Osteocyte (in vitro differentiated cells): ENCODE measurements around the gene CMBL. TPM values are rescaled to one million over a fixed set of nuclear protein-coding genes. Genes with fewer than 3 reads are reported as not detected.

Experiments used
- DNase-seq: peaks from one replicate; pipeline ENCODE4 v3.0.0; 2021; ENCODE audit warnings: mixed read lengths; ENCODE audit not compliant: unreplicated experiment; ENCODE audit errors: extremely low spot score
- H3K27ac Mint-ChIP-seq: one replicate; pipeline ENCODE4 v1.8.0; 2021; ENCODE audit warnings: mild to moderate bottlenecking, mixed read lengths; ENCODE audit not compliant: unreplicated experiment
- H3K27me3 Mint-ChIP-seq: one replicate; pipeline ENCODE4 v1.8.0; 2021; ENCODE audit warnings: mixed read lengths; ENCODE audit not compliant: unreplicated experiment
- H3K36me3 Mint-ChIP-seq: one replicate; pipeline ENCODE4 v1.8.0; 2021; ENCODE audit warnings: mixed read lengths; ENCODE audit not compliant: unreplicated experiment
- H3K4me1 Mint-ChIP-seq: one replicate; pipeline ENCODE4 v1.8.0; 2021; ENCODE audit warnings: mixed read lengths; ENCODE audit not compliant: unreplicated experiment
- H3K4me3 Mint-ChIP-seq: one replicate; pipeline ENCODE4 v1.8.0; 2021; ENCODE audit warnings: mild to moderate bottlenecking, moderate library complexity, mixed read lengths; ENCODE audit not compliant: unreplicated experiment
- H3K9me3 Mint-ChIP-seq: one replicate; pipeline ENCODE4 v1.8.0; 2021; ENCODE audit warnings: mixed read lengths; ENCODE audit not compliant: unreplicated experiment
- total RNA-seq: library from RNA; stranded (reverse); gene quantifications from 2 replicates; pipeline ENCODE4 v1.2.1, GENCODE V29; 2021
- TF ChIP-seq, protein P1 (sequence below): fragments of 200-600 bp; sonication (generic); IDR thresholded peaks from 2 replicates; pipeline ENCODE4 v1.5.0; 2021; ENCODE audit warnings: antibody characterized with exemption, mild to moderate bottlenecking, moderate library complexity

CMBL gene
- total RNA-seq, 1 donor from 2014 or later = 23.3 TPM

DNA sequence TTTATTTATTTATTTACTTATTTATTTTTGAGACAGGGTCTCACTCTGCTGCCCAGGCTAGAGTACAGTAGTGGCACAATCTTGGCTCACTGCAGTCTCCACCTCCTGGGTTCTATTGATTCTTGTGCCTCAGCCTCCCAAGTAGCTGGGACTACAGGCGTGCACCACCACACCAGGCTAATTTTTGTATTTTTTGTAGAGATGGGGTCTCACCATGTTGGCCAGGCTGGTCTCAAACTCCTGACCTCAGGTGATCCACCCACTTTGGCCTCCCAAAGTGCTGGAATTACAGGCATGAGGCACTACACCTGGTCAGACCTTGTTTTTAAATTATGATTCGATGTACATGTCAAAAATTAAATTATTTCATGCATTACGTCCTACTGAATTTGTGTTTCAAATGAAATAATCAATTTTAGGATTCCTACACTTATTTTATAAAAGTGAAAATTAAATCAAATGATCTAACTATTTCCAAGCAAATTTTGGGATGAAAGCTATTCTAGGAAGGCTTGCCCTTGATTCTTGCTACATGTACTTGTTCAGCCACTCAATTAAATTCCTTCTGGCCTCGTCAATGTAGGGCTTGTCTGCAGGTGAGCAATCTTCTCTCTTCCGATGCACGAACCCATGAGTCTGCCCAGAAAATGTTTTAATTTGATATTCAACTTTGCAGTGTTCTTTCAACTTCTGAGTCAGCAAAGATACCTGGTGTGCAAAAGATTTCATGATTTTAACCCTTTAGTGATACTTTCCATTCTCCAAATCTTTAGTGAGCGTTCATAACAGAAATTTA is 27.6 kb downstream of the CMBL start:
- Mint-ChIP-seq H3K9me3 (no peaks in the 10 kb centered on the region), H3K36me3 (peaks cover 8% of the 10 kb centered on the region), H3K27ac (no peak overlapping the region), H3K4me1 (peaks cover 8% of the 10 kb centered on the region), H3K27me3 (no peaks in the 10 kb centered on the region), H3K4me3 (no peak overlapping the region)
- TF ChIP-seq, protein P1, sequence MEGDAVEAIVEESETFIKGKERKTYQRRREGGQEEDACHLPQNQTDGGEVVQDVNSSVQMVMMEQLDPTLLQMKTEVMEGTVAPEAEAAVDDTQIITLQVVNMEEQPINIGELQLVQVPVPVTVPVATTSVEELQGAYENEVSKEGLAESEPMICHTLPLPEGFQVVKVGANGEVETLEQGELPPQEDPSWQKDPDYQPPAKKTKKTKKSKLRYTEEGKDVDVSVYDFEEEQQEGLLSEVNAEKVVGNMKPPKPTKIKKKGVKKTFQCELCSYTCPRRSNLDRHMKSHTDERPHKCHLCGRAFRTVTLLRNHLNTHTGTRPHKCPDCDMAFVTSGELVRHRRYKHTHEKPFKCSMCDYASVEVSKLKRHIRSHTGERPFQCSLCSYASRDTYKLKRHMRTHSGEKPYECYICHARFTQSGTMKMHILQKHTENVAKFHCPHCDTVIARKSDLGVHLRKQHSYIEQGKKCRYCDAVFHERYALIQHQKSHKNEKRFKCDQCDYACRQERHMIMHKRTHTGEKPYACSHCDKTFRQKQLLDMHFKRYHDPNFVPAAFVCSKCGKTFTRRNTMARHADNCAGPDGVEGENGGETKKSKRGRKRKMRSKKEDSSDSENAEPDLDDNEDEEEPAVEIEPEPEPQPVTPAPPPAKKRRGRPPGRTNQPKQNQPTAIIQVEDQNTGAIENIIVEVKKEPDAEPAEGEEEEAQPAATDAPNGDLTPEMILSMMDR = no peak
- no peak for DNase-seq

DNA sequence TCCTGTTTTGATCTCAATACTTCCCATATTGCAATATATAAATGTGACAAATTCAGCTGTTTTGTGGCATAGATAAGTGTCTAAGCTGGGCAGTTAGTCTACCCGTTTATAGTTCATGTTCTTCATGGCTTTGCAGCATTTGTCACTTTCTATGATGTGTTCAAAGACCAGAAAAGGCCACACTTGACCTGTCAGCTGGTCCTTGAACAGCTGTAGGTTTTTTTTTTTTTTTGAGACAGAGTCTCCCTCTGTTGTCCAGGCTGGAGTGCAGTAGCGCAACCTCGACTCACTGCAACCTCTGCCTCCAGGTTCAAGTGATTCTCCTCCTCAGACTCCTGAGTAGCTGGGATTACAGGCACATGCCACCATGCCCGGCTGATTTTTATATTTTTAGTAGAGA is 28.4 kb downstream of the CMBL start:
- Mint-ChIP-seq H3K4me1 (peaks cover 6% of the 10 kb centered on the region), H3K27ac (no peak overlapping the region), H3K4me3 (no peak overlapping the region), H3K27me3 (no peaks in the 10 kb centered on the region), H3K9me3 (no peaks in the 10 kb centered on the region), H3K36me3 (peaks cover 8% of the 10 kb centered on the region)
- TF ChIP-seq, protein P1 = no peak
- DNase-seq = no peak

DNA sequence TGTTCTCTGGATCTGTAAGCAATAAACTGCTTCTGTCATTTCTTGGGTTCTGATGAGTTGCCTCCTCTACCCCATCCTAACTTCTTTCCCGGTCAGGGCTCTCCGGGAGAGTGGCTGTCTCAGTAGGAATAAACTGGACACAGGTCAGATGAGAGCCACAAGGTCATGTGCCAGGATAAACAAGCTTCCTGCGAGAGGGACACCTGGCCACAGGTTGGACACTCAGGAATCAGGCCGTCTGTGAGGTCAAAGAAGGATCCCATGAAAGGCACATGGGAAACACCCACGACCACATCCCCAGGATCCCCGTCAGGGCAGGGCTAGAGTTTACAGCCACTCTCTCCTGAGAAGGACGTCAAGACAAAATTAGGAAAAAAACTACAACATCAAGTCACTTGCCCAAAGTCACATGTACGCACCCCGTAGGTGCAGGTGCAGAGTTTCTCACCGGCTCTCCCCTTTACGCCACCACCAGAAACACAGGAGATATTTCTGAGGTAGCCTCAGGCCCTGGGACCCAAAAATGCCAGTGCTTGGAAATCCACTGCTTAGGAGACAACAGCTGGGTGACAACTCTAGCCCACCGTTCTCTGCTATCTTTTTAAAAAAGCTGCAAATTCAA is 28.9 kb downstream of the CMBL start:
- H3K4me3 Mint-ChIP-seq = no peak overlapping the region
- TF ChIP-seq, protein P1 = no peak
- no peak for DNase-seq
- no peaks in the 10 kb centered on the region for H3K9me3 Mint-ChIP-seq
- H3K27me3 Mint-ChIP-seq = no peaks in the 10 kb centered on the region
- peaks cover 1% of the 10 kb centered on the region for H3K4me1 Mint-ChIP-seq
- H3K36me3 Mint-ChIP-seq = peaks cover 8% of the 10 kb centered on the region
- H3K27ac Mint-ChIP-seq = no peak overlapping the region

DNA sequence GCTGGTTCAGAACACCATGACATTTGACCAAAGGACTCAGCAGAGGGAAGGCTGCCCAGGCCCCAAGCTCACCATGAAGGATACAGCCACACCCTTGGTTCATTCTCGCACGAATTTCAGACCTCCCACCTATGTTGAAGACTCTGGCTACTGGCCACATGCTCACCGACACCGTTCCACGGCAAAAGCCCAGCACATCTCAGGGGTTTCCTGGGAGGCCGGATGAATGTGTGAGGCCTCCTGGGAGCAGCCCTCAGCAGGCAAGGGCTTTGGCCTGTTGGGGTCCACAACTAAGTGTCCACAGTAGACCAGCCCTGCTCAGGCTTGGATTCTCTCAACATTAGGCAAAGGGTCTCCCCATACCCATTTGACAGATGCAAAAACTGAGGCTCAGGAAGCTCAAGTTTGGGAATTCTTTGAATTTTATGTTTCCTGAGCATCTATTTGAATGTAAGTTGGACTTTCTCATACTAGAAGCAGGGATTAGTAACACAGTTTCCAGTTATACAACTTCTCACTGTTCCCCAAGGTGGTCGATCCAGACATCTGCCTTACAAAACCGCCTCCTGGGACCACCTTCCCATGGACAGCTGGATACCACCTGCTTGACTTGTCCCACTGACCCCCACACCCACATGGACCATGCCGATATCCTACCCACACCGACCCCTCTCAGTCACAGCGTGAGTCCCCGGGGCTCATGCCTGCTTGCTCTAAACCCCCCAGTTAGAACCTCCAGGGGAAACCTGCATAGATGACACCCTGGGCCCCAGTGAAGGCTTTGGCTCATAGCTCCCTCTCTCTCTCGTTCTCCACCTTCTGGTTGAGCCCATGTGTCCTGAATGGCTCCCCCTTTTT is 29.7 kb downstream of the CMBL start:
- H3K36me3 Mint-ChIP-seq = peaks cover 8% of the 10 kb centered on the region
- H3K27me3 Mint-ChIP-seq = no peaks in the 10 kb centered on the region
- TF ChIP-seq, protein P1 = no peak
- DNase-seq = no peak
- no peak overlapping the region for H3K27ac Mint-ChIP-seq
- H3K9me3 Mint-ChIP-seq = no peaks in the 10 kb centered on the region
- H3K4me1 Mint-ChIP-seq = no peaks in the 10 kb centered on the region
- H3K4me3 Mint-ChIP-seq = no peak overlapping the region
